MM.1S (cell line): ENCODE measurements around the gene TMEM115.

Experiments
- CTCF ChIP-seq: fragments of 300-600 bp; sonication (generic); IDR thresholded peaks from 2 replicates; pipeline ENCODE4 v1.5.1; 2016; ENCODE audit warnings: antibody characterized with exemption, low read length, mixed read lengths
- EZH2 ChIP-seq: fragments of 300-600 bp; sonication (generic); optimal IDR thresholded peaks from 2 replicates; pipeline ENCODE3; 2017; ENCODE audit warnings: low read depth, mild to moderate bottlenecking, antibody characterized with exemption, low read length, mixed read lengths
- EZH2phosphoT487 ChIP-seq: fragments of 300-600 bp; sonication (generic); IDR thresholded peaks from 2 replicates; pipeline ENCODE4 v1.6.1; 2018; ENCODE audit warnings: antibody characterized with exemption, low read length

- TF ChIP-seq CTCF (no peak), EZH2phosphoT487 (no peak), EZH2 (no peak)
Measured at GRCh38 chr3:50319894-50320625, 39.3 kb downstream of the TMEM115 start.
